Gastrocnemius medialis (tissue), 4 donors: ENCODE measurements around the gene MTARC2. TPM values are rescaled to one million over a fixed set of nuclear protein-coding genes. Genes with fewer than 3 reads are reported as not detected.

Experiments used
- ATAC-seq, 2 donors: fragments of 150-250 bp; one replicate each; pipeline ENCODE4 v1.9.1; 2016
- DNase-seq, 2 donors: peaks; one replicate each; pipeline ENCODE4 v3.0.0-alpha.2; 2019
- H3K27ac ChIP-seq, 4 donors: fragments of 200-600 bp; sonication (generic); 1 replicate in 1 of 4; 2 replicates in 3 of 4; pipeline ENCODE4 v1.5.1; 2016 to 2018; ENCODE audit warnings: mild to moderate bottlenecking in 2 of 4, moderate library complexity in 1 of 4
- H3K27me3 ChIP-seq, 3 donors: fragments of 200-600 bp; sonication (generic) in 2 of 3; 1 replicate in 1 of 3; 2 replicates in 2 of 3; pipeline versions ENCODE4 v1.5.1 to v1.6.0; 2016 to 2019; ENCODE audit warnings: mild to moderate bottlenecking in 1 of 3, moderate library complexity in 1 of 3
- H3K36me3 ChIP-seq, 2 donors: fragments of 200-600 bp; sonication (generic) in 1 of 2; one replicate each; pipeline ENCODE4 v1.5.1; 2017 to 2018
- H3K4me1 ChIP-seq, 2 donors: fragments of 200-600 bp; sonication (generic) in 1 of 2; one replicate each; pipeline ENCODE4 v1.5.1; 2016 to 2017; ENCODE audit warnings: mild to moderate bottlenecking in 2 of 2
- H3K4me3 ChIP-seq, 4 donors: fragments of 200-600 bp; sonication (generic) in 3 of 4; 1 replicate in 1 of 4; 2 replicates in 3 of 4; pipeline ENCODE4 v1.5.1; 2016 to 2019; ENCODE audit warnings: mild to moderate bottlenecking in 2 of 4
- H3K9me3 ChIP-seq, 3 donors: fragments of 200-600 bp; sonication (generic) in 2 of 3; 1 replicate in 1 of 3; 2 replicates in 2 of 3; pipeline ENCODE4 v1.5.1; 2016 to 2019
- CTCF ChIP-seq, 5 experiments: fragments of 450-650 bp in 3 of 5; fragments of 200-600 bp in 2 of 5; sonication (generic) in 2 of 5; IDR thresholded peaks in 4 of 5; conservative IDR thresholded peaks in 1 of 5; 1 replicate in 4 of 5; 2 replicates in 1 of 5; pipeline ENCODE4 v1.5.1; 2016 to 2019; ENCODE audit warnings: antibody characterized with exemption in 5 of 5, mild to moderate bottlenecking in 3 of 5, moderate library complexity in 3 of 5
- POLR2A ChIP-seq, 2 donors: fragments of 450-650 bp; IDR thresholded peaks; one replicate each; pipeline ENCODE4 v1.6.1; 2017; ENCODE audit warnings: antibody characterized with exemption in 2 of 2, mild to moderate bottlenecking in 2 of 2, moderate library complexity in 2 of 2
- in situ Hi-C, 4 donors: fragments of 200-750 bp; cut with MboI; loops; one replicate each; pipeline versions ENCODE4 v1.15.0 to v1.8.0; 2017; ENCODE audit warnings: low sequenced_read_pairs in 4 of 4
- intact Hi-C: fragments of 100-400 bp; cut with DNase I; formaldehyde crosslinking; loops from one replicate; pipeline ENCODE4 v1.15.1; 2023; ENCODE audit warnings: low total_unique reads
- total RNA-seq, 4 donors: library from RNA; depleted of rRNA; stranded (reverse); fragments of >200 nt; gene quantifications; one replicate each; pipeline versions ENCODE4 v1.1.0 to v1.2.3, GENCODE V29; 2016

Gene MTARC2
- total RNA-seq, 4 donors from 2014 or later = 5.8 to 12.0 (median 7.3) TPM

DNA sequence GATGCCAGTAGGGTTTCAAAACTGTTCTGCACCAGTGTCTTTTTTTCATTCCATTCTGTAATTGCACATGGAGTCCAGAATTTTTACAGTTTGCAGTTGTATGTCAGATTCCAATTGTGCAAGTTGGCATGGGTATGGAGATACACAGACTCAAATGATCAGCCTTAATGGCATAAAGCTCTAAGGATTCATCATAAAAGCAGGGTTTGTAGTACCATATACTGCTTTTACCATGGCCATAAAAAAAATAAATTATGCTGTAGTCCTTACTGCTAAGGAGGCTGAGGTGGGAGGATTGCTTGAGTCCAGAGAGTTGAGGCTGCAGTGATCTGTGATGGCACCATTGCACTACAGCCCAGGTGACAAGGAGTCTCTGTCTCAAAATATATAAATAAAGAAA lies 48.9 kb downstream of the MTARC2 start:
- no peaks in the 10 kb centered on the region for H3K27me3 ChIP-seq
- no peaks in the 10 kb centered on the region for H3K9me3 ChIP-seq
- H3K4me1 ChIP-seq = peaks cover 6 to 14% of the 10 kb centered on the region in 2 donors
- no peak for DNase-seq
- peak overlapping the region in 1 of 4 donors; percentile 72 for H3K27ac ChIP-seq
- H3K4me3 ChIP-seq = no peak overlapping the region
- in situ Hi-C loops (loop anchor here in 2 of 4 donors (25.0 kb wide), 1 partner anchor 510 kb away; no protein-coding TSS in a partner anchor), intact Hi-C loops (no loop called here)
- no peak for TF ChIP-seq CTCF (IDR thresholded peaks at IDR 0.05 in 4 of 5, conservative IDR thresholded peaks at IDR 0.05 in 1 of 5)
- no peak for TF ChIP-seq POLR2A (IDR thresholded peaks at IDR 0.05)
- no peaks in the 10 kb centered on the region for H3K36me3 ChIP-seq
- no peak for ATAC-seq

DNA sequence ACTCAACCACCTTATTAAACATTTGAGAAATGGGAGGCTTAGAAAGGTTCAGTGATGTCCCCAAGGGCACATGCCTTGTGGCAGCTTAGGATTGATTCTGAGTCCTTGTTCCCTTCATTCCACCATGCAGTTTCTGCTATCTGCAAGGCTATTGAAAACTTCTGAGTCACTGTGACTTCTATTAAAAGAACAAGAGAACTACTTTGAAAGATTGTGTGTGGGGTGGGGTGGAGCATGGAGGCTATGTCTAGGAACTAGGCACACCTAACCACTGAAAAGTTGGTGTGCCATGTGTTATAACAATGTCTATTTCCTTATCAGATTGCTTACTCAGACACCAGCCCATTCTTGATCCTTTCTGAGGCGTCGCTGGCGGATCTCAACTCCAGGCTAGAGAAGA lies 49.4 kb downstream of the MTARC2 start:
- in situ Hi-C loops = loop anchor here in 2 of 4 donors (25.0 kb wide), 1 partner anchor 510 kb away; no protein-coding TSS in a partner anchor
- intact Hi-C loops = no loop called here

DNA sequence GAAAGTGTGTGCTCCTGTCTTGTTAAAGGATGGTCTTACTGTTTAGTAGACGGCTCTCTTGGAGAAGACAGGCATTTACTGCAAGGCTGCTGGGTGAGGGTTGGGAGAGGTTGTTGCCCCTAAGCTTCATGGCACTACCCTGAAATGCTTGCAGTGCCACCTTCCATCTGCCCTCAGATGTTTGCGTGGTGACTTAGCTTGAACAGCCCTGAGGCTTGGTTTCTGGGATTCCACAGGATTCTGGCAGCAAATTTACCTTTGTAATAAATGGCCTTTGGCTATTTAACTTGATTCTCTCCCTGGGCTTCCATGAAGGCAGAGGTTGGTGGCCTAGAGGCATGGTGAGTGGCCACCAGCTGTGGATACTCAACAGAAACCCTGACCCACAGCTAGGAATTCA lies 50.2 kb downstream of the MTARC2 start:
- Histone ChIP-seq H3K27ac (no peak overlapping the region), H3K27me3 (no peaks in the 10 kb centered on the region), H3K4me1 (peaks cover 0 to 5% of the 10 kb centered on the region in 2 donors), H3K36me3 (no peaks in the 10 kb centered on the region), H3K9me3 (no peaks in the 10 kb centered on the region), H3K4me3 (no peak overlapping the region)
- ATAC-seq (no peak), DNase-seq (no peak)
- intact Hi-C loops (no loop called here), in situ Hi-C loops (loop anchor here in 2 of 4 donors (25.0 kb wide), 1 partner anchor 511 kb away; no protein-coding TSS in a partner anchor)
- TF ChIP-seq CTCF (IDR thresholded peaks at IDR 0.05 in 4 of 5, conservative IDR thresholded peaks at IDR 0.05 in 1 of 5) (no peak), POLR2A (IDR thresholded peaks at IDR 0.05) (no peak)

More for the DNA sequence above, 49.4 kb downstream of the MTARC2 start:
- Histone ChIP-seq H3K9me3 (no peaks in the 10 kb centered on the region), H3K36me3 (no peaks in the 10 kb centered on the region), H3K4me3 (no peak overlapping the region), H3K4me1 (peaks cover under 1 to 10% of the 10 kb centered on the region in 2 donors), H3K27ac (peak overlapping the region in 2 of 4 donors; percentile 10 to 72), H3K27me3 (no peaks in the 10 kb centered on the region)
- DNase-seq = no peak
- peak; percentile 89 to 100 for ATAC-seq
- TF ChIP-seq CTCF (IDR thresholded peaks at IDR 0.05 in 4 of 5, conservative IDR thresholded peaks at IDR 0.05 in 1 of 5) = no peak
- TF ChIP-seq POLR2A (IDR thresholded peaks at IDR 0.05) = no peak

- no peaks in the 10 kb centered on the region for H3K9me3 ChIP-seq
- intact Hi-C loops (no loop called here), in situ Hi-C loops (loop anchor here in 1 of 4 donors (10.0 to 25.0 kb wide), 2 partner anchors 405 to 637 kb away; no protein-coding TSS in a partner anchor)
- no peak for DNase-seq
- no peak for ATAC-seq
- no peak overlapping the region for H3K27ac ChIP-seq
- no peak overlapping the region for H3K4me3 ChIP-seq
- TF ChIP-seq CTCF (IDR thresholded peaks at IDR 0.05 in 4 of 5, conservative IDR thresholded peaks at IDR 0.05 in 1 of 5) (no peak), POLR2A (IDR thresholded peaks at IDR 0.05) (no peak)
- no peaks in the 10 kb centered on the region for H3K36me3 ChIP-seq
- no peaks in the 10 kb centered on the region for H3K27me3 ChIP-seq
- peaks cover 0 to 5% of the 10 kb centered on the region in 2 donors for H3K4me1 ChIP-seq
Measured at GRCh38 chr1:220800262-220800661, 52.1 kb downstream of the MTARC2 start.
